Bronchial epithelial cell (primary cell): ENCODE results near the gene B4GALT6. TPM values are rescaled to one million over a fixed set of nuclear protein-coding genes. Genes with fewer than 3 reads are reported as not detected.

Experiments used
- DNase-seq: peaks from one replicate; pipeline ENCODE4 v3.0.0-alpha.2; 2010; ENCODE audit warnings: low read depth
- FAIRE-seq: peaks from 2 replicates; lab custom pipeline; 2011; peaks lifted over from hg19 to GRCh38; lab: Jason Lieb, UNC
- H3K27me3 ChIP-seq: 2 replicates; pipeline ENCODE4 v1.5.1; 2011; ENCODE audit warnings: low read length; ENCODE audit not compliant: control insufficient read depth, insufficient read depth
- H3K36me3 ChIP-seq: 2 replicates; pipeline ENCODE4 v1.5.1; 2011; ENCODE audit warnings: low read length; ENCODE audit not compliant: control insufficient read depth, insufficient read depth
- H3K4me3 ChIP-seq: 2 replicates; pipeline ENCODE4 v1.5.1; 2011; ENCODE audit warnings: mild to moderate bottlenecking, low read depth, low read length, control low read depth
- total RNA-seq: library from RNA; depleted of rRNA; stranded (reverse); fragments of >200 nt; gene quantifications from 2 replicates; pipeline ENCODE4 v1.2.1, GENCODE V29; 2014
- TF ChIP-seq, protein P1 (sequence below): IDR thresholded peaks from 2 replicates; pipeline ENCODE4 v1.5.1; 2011; ENCODE audit warnings: mild to moderate bottlenecking, moderate library complexity, low read length, control low read depth, inconsistent platforms; ENCODE audit not compliant: insufficient read depth, severe bottlenecking

The B4GALT6 gene
- total RNA-seq, 1 donor from 2014 or later, result 2.4 TPM

GRCh38 chr18:31575515-31576257 lies 108.7 kb downstream of the B4GALT6 start:
- peak; percentile 51 for DNase-seq
- peak; percentile 47 for FAIRE-seq
- no peaks in the 10 kb centered on the region for H3K27me3 ChIP-seq
- H3K36me3 ChIP-seq, result no peaks in the 10 kb centered on the region
- TF ChIP-seq, protein P1, sequence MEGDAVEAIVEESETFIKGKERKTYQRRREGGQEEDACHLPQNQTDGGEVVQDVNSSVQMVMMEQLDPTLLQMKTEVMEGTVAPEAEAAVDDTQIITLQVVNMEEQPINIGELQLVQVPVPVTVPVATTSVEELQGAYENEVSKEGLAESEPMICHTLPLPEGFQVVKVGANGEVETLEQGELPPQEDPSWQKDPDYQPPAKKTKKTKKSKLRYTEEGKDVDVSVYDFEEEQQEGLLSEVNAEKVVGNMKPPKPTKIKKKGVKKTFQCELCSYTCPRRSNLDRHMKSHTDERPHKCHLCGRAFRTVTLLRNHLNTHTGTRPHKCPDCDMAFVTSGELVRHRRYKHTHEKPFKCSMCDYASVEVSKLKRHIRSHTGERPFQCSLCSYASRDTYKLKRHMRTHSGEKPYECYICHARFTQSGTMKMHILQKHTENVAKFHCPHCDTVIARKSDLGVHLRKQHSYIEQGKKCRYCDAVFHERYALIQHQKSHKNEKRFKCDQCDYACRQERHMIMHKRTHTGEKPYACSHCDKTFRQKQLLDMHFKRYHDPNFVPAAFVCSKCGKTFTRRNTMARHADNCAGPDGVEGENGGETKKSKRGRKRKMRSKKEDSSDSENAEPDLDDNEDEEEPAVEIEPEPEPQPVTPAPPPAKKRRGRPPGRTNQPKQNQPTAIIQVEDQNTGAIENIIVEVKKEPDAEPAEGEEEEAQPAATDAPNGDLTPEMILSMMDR, result no peak
- H3K4me3 ChIP-seq, result no peak overlapping the region

GRCh38 chr18:31574359-31574758 lies 110.0 kb downstream of the B4GALT6 start:
- no peak for FAIRE-seq
- DNase-seq, result no peak

More at GRCh38 chr18:31574359-31574758, 110.0 kb downstream of the B4GALT6 start:
- TF ChIP-seq, protein P1, result no peak
- Histone ChIP-seq H3K36me3 (no peaks in the 10 kb centered on the region), H3K4me3 (no peak overlapping the region), H3K27me3 (no peaks in the 10 kb centered on the region)

Other genes with a start within 250 kb of the B4GALT6 start
- 271 and 688 TPM in 2 replicates for gene DSG3, start 236.8 kb downstream of the B4GALT6 start, total RNA-seq
- 91.5 and 110 TPM in 2 replicates for gene DSG2, start 186.4 kb downstream of the B4GALT6 start, total RNA-seq
- gene TTR, start 92.7 kb downstream of the B4GALT6 start, total RNA-seq, result not detected in 2 replicates
- gene SLC25A52, start 76.3 kb upstream of the B4GALT6 start, total RNA-seq, result under 0.01 and 0.26 TPM in 2 replicates